Measurements from ENCODE around the gene CMSS1.

GRCh38 chr3:99805160-99805559, 12.5 kb upstream of the CMSS1 start:
- TF ChIP-seq, protein P1, sequence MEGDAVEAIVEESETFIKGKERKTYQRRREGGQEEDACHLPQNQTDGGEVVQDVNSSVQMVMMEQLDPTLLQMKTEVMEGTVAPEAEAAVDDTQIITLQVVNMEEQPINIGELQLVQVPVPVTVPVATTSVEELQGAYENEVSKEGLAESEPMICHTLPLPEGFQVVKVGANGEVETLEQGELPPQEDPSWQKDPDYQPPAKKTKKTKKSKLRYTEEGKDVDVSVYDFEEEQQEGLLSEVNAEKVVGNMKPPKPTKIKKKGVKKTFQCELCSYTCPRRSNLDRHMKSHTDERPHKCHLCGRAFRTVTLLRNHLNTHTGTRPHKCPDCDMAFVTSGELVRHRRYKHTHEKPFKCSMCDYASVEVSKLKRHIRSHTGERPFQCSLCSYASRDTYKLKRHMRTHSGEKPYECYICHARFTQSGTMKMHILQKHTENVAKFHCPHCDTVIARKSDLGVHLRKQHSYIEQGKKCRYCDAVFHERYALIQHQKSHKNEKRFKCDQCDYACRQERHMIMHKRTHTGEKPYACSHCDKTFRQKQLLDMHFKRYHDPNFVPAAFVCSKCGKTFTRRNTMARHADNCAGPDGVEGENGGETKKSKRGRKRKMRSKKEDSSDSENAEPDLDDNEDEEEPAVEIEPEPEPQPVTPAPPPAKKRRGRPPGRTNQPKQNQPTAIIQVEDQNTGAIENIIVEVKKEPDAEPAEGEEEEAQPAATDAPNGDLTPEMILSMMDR (IDR thresholded peaks at IDR 0.05): no peak
- no peak for TF ChIP-seq EZH2 (IDR thresholded peaks at IDR 0.05; ENCODE audit: borderline replicate concordance, insufficient read depth, low read depth, low read length, poor library complexity, severe bottlenecking)

All from B cell (primary cell).